BLaER1 (cell line): ENCODE data around the gene AJM1.
"Not testable (repeated sequence)": the region's sequence is repeated elsewhere in the genome, so short reads cannot be mapped to it uniquely, and the experiment has no call there.

Experiments used
- H3K27ac ChIP-seq: shearing (Covaris generic); formaldehyde crosslinking; 2 replicates; pipeline ENCODE4 v1.8.1; 2022
- H3K27me3 ChIP-seq: shearing (Covaris generic); formaldehyde crosslinking; 2 replicates; pipeline ENCODE4 v1.8.1; 2022
- H3K36me3 ChIP-seq: shearing (Covaris generic); formaldehyde crosslinking; 2 replicates; pipeline ENCODE4 v1.8.1; 2022
- H3K4me1 ChIP-seq: shearing (Covaris generic); formaldehyde crosslinking; 2 replicates; pipeline ENCODE4 v1.8.1; 2022
- H3K4me2 ChIP-seq: shearing (Covaris generic); formaldehyde crosslinking; 2 replicates; pipeline ENCODE4 v1.8.1; 2022
- H3K4me3 ChIP-seq: shearing (Covaris generic); formaldehyde crosslinking; 2 replicates; pipeline ENCODE4 v1.8.1; 2022
- H3K9ac ChIP-seq: shearing (Covaris generic); formaldehyde crosslinking; 2 replicates; pipeline ENCODE4 v1.8.1; 2022
- H3K9me3 ChIP-seq: shearing (Covaris generic); formaldehyde crosslinking; 2 replicates; pipeline ENCODE4 v1.8.1; 2022
- H4K20me1 ChIP-seq: shearing (Covaris generic); formaldehyde crosslinking; 2 replicates; pipeline ENCODE4 v1.8.1; 2022
- Cebpa-rat ChIP-seq: shearing (Covaris generic); IDR thresholded peaks from 2 replicates; pipeline ENCODE4 v1.8.1; 2022

The AJM1 gene

GRCh38 chr9:136799854-136800657 lies 42.2 kb upstream of the AJM1 start:
- H3K36me3 ChIP-seq = peaks cover 19% of the 10 kb centered on the region
- H3K4me2 ChIP-seq = peak overlapping the region; percentile 95
- H3K4me3 ChIP-seq = peak overlapping the region; percentile 62
- H3K4me1 ChIP-seq = peaks cover 59% of the 10 kb centered on the region
- peaks cover 10% of the 10 kb centered on the region for H4K20me1 ChIP-seq
- peak overlapping the region; percentile 57 for H3K9ac ChIP-seq
- peak overlapping the region; percentile 64; the same call in 1 of the 2 replicates for H3K27ac ChIP-seq
- no peaks in the 10 kb centered on the region for H3K9me3 ChIP-seq
- TF ChIP-seq Cebpa-rat = no peak
- H3K27me3 ChIP-seq = peaks cover 8% of the 10 kb centered on the region

GRCh38 chr9:136802321-136802720 lies 40.0 kb upstream of the AJM1 start:
- Histone ChIP-seq H3K9me3 (no peaks in the 10 kb centered on the region), H3K36me3 (peaks cover 36% of the 10 kb centered on the region), H3K27ac (no peak overlapping the region), H3K4me3 (no peak overlapping the region), H3K27me3 (peaks cover 8% of the 10 kb centered on the region), H3K9ac (peak overlapping the region; percentile 24; the same call in 1 of the 2 replicates), H4K20me1 (peaks cover 10% of the 10 kb centered on the region), H3K4me2 (no peak overlapping the region; the same call in 1 of the 2 replicates), H3K4me1 (peaks cover 59% of the 10 kb centered on the region)
- TF ChIP-seq Cebpa-rat = no peak

- H3K4me2 ChIP-seq, H3K4me3 ChIP-seq, H3K27ac ChIP-seq, H3K9me3 ChIP-seq, H3K9ac ChIP-seq, H3K27me3 ChIP-seq: not testable (repeated sequence)
- Histone ChIP-seq H3K4me1 (peaks cover 58% of the 10 kb centered on the region), H4K20me1 (peaks cover 13% of the 10 kb centered on the region), H3K36me3 (peaks cover 36% of the 10 kb centered on the region)
These were observed 39.2 kb upstream of the AJM1 start for GRCh38 chr9:136803009-136803550.

DNA sequence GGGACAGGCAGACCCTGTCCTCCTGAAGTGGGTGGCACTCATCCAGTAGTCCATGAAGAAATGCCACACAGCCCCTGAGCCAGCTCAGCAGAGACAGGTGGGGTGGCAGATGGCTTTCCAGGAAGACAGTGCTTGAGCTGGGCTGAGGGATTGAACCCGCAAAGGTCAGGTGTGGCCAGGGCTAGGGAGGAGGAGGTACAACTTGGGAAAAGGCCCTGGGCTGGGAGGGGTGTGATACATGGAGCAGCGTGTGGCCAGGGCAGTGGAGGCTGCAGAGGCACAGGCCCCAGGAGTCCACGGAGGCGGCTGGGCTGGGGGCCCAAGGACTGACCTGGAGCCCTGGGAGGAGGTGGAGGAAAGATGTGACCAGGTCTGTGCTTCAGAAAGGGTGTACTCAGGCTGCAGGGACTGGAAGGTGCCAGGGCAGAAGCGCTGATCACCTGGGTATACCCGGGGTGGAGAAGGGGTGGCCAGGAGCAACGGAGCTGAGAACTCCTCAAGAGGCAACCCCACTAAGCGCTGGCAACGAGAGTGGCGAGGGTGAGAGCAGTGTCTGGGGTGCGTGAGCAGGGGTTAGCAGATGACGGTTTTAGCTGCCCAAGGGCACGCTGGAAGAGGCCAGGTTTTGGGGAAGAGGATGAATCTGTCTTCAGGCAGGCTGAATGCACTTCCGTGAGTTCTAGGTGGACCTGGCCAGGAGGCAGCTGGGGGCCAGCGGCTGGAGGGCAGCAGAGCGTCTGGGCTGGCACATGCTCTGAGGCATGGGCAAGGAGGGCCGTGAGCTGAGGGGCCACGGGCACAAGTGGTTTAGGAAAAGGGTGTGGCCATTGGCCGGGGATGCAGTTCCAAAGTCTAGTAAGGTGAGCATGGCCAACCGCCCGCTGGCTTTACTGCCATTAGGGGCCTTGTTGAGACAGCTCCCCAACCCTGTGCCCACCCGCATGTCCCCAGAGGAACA lies 38.4 kb upstream of the AJM1 start:
- H3K27me3 ChIP-seq = peaks cover 7% of the 10 kb centered on the region
- no peak for TF ChIP-seq Cebpa-rat
- no peak overlapping the region for H3K9ac ChIP-seq
- no peak overlapping the region for H3K4me3 ChIP-seq
- no peaks in the 10 kb centered on the region for H3K9me3 ChIP-seq
- H3K4me1 ChIP-seq = peaks cover 55% of the 10 kb centered on the region
- H4K20me1 ChIP-seq = peaks cover 17% of the 10 kb centered on the region
- peaks cover 36% of the 10 kb centered on the region for H3K36me3 ChIP-seq
- H3K27ac ChIP-seq = no peak overlapping the region
- no peak overlapping the region for H3K4me2 ChIP-seq

- TF ChIP-seq Cebpa-rat = no peak
- Histone ChIP-seq H3K4me2 (no peak overlapping the region), H3K27me3 (no peaks in the 10 kb centered on the region), H3K9me3 (no peaks in the 10 kb centered on the region), H3K27ac (no peak overlapping the region), H4K20me1 (peaks cover 22% of the 10 kb centered on the region), H3K4me1 (peaks cover 55% of the 10 kb centered on the region), H3K4me3 (no peak overlapping the region), H3K9ac (no peak overlapping the region), H3K36me3 (peaks cover 40% of the 10 kb centered on the region)
These were observed 37.6 kb upstream of the AJM1 start for GRCh38 chr9:136804509-136805206.

DNA sequence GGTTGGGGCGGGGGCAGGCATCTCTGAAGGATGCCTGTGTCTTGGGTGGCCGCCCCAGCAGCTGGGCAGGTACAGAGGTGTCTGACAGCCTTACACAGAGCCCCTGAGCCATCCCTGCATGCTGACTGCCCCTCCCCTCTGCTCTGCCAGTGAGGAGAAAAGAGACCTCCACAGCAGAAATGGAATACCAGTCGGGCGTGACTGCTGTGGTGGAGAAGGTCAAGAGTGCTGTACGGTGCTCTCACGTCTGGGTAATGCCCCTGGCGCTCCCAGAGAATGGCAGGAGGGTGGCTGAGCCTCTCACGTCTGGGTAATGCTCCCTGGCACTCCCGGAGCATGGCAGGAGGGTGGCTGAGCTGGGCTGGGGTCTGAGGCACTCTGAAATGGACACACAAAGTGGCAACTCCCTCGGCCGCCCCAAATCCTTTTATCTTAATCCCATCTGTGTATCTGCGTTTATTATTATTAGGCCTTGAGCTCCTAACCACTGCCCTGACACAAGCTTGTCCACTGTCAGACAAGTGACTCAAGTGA lies 37.0 kb upstream of the AJM1 start:
- no peak overlapping the region for H3K4me2 ChIP-seq
- no peaks in the 10 kb centered on the region for H3K9me3 ChIP-seq
- no peak overlapping the region for H3K9ac ChIP-seq
- peaks cover 28% of the 10 kb centered on the region for H4K20me1 ChIP-seq
- H3K4me1 ChIP-seq = peaks cover 59% of the 10 kb centered on the region
- no peak for TF ChIP-seq Cebpa-rat
- no peaks in the 10 kb centered on the region for H3K27me3 ChIP-seq
- no peak overlapping the region for H3K4me3 ChIP-seq
- peaks cover 46% of the 10 kb centered on the region for H3K36me3 ChIP-seq
- no peak overlapping the region for H3K27ac ChIP-seq

GRCh38 chr9:136806067-136806466 lies 36.2 kb upstream of the AJM1 start:
- Histone ChIP-seq H3K4me2 (peak overlapping the region; percentile 97), H3K27me3 (no peaks in the 10 kb centered on the region), H3K4me3 (no peak overlapping the region), H3K36me3 (peaks cover 54% of the 10 kb centered on the region), H3K27ac (no peak overlapping the region), H4K20me1 (peaks cover 31% of the 10 kb centered on the region), H3K4me1 (peaks cover 60% of the 10 kb centered on the region), H3K9ac (peak overlapping the region; percentile 99; the same call in 1 of the 2 replicates), H3K9me3 (no peaks in the 10 kb centered on the region)
- TF ChIP-seq Cebpa-rat = no peak

DNA sequence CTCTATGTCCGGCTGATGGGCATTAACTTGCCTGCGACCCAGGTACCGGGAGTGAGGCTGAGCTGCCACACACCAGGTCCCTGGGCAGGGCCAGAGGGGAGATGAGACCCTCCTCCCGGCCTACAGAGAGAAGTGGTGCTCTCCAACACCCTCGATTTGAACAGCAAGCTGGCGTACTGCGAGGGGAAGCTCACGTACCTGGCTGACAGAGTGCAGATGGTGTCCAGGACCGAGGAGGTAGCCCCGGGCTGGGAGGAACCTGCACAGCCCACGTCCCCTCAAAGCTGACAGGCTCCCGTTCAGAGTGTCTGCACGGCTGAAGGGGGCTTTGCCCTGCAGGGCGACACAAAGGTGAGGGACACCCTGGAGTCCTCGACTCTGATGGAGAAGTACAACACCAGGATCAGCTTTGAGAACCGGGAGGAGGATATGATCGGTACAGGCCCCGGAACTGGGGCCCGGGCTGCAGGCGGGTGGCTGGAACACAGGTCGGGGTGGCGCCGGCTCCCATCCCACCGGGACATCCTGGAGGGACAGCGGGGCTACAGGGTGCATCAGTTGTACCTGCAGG lies 35.6 kb upstream of the AJM1 start:
- no peak for TF ChIP-seq Cebpa-rat
- H4K20me1 ChIP-seq = peaks cover 38% of the 10 kb centered on the region
- H3K36me3 ChIP-seq = peaks cover 60% of the 10 kb centered on the region
- H3K27ac ChIP-seq = peak overlapping the region; percentile 98
- H3K4me2 ChIP-seq = peak overlapping the region; percentile 97
- H3K9ac ChIP-seq = peak overlapping the region; percentile 99
- H3K9me3 ChIP-seq = no peaks in the 10 kb centered on the region
- no peaks in the 10 kb centered on the region for H3K27me3 ChIP-seq
- peaks cover 60% of the 10 kb centered on the region for H3K4me1 ChIP-seq
- peak overlapping the region; percentile 100 for H3K4me3 ChIP-seq
